ENCODE results near the gene REN.

The REN gene

DNA sequence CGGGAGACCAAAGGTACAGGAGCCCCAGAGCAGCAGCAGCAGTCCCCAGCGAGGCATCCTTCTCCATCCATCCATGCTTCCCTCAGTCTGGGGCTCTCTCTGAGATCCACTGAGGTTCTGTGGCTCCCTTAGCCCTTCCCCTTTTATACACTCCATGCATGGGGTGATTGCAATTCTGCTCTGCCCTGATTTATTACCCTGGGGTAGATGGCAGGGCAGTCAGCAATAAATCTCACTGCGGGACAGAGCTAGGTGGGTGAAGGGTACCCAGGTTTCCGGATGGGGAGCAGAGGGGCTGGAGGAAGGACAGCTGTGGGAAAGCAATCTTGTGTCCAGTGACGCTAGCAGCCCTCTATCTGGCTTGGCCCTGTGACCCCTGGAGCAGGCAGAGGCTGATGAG is at the start of gene REN:
TSS of gene REN (minus strand) at position 119 of the 400 bp plus-strand sequence. CDS start at position 75, 44 bp downstream.
- no peak for DNase-seq

DNA sequence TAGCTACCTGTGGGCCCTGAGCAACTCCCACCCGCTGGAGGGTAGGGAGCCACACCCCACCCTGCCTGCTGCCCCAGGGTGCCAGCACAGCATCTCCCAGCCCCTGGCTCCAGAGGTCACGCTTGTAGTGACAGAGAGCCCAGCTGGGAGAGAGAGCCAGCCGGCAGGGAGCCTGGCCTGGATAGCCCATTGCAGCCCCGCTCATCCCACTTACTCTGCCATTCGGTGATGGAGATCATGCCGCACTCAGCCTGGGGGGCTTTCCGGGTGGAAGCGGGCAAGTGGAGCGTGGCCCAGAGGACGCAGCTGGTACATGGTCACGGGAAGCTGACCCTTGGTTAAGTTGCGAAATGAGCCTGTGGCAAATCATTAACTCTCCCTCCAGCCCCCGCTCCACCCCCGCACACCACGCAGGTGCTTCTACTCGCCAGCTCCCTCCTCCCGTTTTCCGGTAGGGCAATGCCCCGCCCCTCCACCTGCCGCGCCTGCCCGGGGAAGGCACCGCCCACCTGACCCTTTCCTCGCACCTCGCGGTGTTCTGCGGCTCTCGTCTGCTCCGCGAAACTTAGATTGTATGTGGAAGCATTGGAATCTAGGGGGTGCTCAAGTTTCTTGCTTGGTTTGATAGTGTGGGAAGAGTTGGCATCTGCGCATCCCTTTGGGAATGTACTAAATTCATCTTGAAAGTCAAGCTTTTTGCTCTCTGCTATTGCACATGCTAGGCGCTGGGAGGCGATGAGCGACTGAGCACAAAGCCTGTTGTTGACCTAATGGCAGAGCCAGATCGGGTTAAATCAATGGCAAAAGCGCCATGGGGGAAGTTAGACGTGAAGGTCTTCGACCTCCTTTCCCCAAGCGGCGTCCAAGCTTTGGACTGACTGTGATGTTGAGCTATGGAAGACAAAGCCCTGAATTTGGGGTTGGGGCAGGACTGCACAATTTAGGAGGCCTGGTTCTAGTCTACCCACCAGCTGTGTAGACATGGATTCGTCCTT is 47.8 kb upstream of the REN start, which contains the start of gene GOLT1A:
TSS of gene GOLT1A (minus strand) at position 321 of the 995 bp plus-strand sequence. CDS start at position 239, 82 bp downstream.
- peak; percentile 59 for DNase-seq

GRCh38 chr1:204212715-204213114 is 46.6 kb upstream of the REN start:
- DNase-seq, result no peak

GRCh38 chr1:204211046-204211445 is 44.9 kb upstream of the REN start:
- DNase-seq, result no peak

GRCh38 chr1:204207136-204207616 is 41.0 kb upstream of the REN start:
- DNase-seq, result no peak

DNA sequence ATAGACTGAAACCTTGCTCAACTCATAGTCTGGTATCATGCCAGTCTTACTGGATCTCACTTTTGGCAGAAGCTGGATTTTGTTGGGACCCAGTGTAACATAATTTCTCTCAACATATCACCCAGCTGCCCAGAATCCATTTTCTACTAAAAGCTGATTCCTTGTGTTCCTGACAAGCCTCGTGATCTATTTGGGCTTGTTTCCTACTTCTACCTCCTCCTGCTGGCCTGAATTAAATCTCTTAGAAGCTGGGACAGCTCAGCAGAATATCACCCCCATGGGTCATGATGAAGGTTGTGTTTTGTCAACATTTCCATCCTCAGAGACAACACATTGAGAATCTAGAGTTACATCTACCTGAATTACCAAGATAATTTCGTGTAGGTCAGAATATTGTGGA is 40.0 kb upstream of the REN start:
- DNase-seq, result no peak

DNA sequence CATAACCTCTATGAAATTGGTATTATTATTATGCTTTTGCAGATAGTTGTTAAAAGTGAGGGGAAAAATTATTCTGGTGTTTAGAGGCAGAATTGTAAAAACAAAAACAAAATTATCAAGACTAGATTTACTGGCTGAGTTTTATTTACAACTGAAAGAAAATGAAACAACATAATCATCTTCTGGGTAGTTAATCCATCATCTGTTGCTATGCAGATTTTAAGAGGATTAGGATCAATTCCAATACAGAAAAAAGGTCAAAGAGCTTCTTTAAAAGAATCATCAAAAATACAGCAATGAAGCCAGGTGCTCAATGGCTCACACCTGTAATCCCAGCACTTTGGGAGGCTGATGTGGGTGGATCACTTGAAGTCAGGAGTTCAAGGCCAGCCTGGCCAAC is 39.3 kb upstream of the REN start:
- DNase-seq, result no peak

DNA sequence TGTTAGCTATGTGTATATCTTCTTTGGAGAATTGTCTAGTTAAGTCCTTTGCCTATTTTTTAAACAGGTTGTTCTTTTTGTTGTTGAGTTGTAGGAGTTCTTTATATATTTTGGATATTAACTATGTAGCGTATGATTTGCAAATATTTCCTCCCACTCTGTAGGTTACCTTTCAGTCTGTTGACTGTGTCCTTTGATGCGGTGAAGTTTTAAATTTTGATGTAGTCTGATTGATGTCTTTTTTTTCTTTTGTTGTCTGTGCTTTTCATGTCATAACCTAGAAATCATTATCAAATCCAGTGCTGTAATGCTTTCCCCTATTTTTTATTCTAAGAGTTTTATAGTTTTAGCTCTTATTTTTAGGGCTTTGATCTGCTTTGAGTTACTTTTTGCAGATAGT is 38.8 kb upstream of the REN start:
- DNase-seq, result no peak

DNA sequence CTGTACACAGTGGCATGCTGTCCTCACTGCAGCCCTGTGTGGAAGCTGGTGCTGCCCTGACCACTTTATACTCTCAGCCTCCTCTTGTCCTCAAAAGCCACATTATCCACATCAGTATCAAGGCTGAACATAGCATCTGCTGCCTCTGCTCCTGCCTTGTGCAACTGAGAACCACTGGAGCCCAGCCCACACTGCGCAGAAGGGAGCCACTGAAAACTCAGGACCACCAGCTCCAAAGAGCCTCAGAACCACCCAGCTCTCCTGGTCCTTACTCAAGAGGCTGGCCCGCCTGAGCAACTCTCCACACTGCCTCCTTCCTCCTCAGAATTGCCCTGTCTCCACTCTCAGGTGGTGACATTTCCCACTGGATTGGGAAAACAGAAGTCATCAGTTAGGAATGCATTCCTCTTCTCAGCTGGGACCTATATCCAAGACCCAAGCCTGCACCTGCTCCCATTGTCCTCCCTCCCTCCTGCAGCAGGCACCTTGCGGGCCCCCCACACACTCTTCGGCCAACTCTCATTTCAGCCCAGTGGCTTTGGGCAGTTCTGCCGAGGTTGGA is 37.1 kb upstream of the REN start:
- no peak for DNase-seq

DNA sequence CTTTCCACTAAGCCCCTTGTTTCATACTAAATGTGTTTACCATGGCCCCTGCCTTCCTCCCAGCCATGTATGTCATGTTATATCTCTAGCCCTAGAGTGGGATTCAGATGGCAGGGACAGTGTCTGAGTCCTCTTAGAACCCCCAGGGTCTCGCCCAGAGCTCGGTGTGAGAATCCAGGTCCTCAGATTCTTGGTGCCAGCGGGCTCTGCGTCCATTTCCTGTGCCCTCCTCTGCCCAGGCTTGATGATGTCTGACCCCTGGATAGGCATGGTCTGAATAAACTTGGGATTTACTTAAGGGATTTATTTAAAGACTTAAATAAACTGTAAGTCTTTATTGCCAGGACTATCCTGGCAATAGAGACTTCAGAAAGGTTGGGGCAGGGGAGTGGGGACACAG is 36.3 kb upstream of the REN start:
- DNase-seq, result no peak

DNA sequence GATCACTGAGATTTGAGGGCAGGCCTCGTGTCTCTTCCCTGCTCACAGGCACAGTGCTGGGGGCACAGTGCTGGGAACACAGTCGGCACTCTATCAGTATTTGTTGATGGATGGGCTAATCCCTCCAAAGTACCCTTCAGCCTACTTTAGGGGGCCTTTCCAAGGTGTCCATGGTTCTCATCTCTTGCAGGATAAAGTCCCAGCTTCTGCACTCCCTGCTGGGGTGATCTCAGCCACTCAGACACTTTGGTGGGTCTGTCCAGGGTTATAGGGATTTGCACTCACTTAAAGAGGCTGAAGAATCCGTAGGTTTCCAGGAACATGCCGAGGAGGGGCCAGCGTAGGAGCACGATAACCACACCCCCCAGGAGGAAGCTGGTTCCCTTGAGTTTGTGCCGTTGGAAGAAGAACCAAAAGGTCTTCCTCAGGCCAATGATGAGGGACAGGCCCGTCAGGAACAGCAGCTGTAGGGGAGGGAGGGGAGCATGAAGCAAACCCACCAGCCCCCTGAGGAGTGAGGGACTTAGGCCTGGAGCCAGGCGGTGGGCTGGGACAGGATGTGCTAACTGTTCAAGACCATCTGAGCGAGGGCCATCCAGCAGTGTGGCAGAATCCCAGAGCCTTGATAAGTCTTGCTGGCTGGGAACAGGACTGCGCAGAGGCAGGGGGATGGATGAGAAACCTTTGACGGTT is 35.4 kb upstream of the REN start:
- DNase-seq, result no peak

DNA sequence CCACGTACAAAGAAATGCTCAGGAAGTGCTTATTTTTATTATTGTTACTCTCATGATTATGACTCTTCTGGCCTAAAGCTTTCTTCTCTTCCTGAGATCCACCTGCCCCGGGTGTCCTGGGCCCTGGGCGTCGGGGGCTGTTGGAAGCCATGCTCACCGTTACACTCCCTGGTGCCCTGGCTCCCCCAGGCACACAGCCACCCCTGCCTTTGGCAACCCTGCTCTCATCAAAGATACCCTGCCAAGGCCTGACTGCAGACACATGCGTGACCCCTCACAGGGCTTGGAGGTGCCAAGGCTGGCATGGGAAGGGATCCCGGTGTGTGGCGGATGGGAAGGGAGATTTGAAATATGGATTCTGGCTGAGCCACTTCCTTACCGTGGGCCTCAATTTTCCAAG is 33.4 kb upstream of the REN start:
- DNase-seq, result no peak

- DNase-seq, result no peak
Measured at GRCh38 chr1:204198348-204199340, 32.5 kb upstream of the REN start.

- no peak for DNase-seq
Measured at GRCh38 chr1:204197068-204197467, 30.9 kb upstream of the REN start.

DNA sequence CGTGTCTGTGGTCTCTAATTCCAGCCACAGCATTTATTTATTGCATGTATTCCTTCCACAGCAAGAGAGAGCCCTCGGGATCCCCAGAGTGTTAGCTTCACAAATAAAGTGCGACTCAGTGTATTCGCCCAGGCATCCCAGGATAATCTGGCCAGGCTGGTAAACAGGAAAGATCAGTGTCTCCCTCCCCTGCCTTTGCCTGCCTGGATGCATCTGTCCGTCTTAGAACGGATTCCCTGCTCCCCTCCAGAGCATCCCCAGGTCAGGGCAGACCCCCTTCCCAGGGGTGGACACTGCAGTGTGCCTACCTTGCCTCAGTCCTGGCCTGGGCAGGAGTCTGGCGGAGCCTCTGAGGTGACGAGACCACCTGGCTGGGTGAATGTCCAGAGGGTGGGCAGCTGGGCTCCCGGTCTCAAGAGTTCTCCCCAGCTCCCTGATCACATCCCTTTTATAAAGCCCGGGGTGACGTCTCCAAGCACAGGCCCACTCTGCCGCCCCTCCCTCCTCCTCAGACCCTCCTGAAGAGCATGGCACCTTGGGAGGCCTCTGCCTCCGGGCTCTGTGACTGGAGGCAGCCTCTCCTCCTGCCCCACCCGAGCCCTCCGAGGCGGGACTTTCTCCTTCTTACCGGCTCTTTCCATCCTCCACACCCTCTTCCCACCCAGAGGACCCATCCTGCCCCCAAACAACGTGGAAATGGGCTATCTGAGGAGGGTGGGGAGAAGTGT is 30.1 kb upstream of the REN start, which contains the start of gene KISS1:
TSS of gene KISS1 (minus strand) at position 424 of the 728 bp plus-strand sequence. CDS start 3,615 bp downstream, outside the sequence.
- DNase-seq, result no peak

- DNase-seq, result no peak
Measured at GRCh38 chr1:204194771-204195170, 28.6 kb upstream of the REN start.

DNA sequence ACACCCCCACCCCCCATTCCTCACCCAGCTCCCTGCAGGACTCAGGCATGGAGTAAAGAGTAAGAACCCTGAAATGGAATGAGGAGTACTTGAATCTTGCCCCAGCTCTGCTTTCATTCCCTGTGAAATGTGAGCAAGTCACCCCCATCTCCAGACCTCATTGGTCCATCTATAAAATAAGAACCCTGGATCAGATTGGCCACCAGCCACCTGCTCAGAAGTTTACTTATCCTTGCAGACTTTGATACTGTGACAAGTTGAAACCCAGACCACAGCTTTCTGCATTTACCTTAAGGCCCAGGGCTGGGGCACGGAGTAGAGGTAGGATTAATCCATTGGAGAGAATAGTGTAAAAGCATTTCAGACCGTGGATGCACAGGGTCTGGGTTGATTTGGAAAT is 27.9 kb upstream of the REN start:
- DNase-seq, result no peak

DNA sequence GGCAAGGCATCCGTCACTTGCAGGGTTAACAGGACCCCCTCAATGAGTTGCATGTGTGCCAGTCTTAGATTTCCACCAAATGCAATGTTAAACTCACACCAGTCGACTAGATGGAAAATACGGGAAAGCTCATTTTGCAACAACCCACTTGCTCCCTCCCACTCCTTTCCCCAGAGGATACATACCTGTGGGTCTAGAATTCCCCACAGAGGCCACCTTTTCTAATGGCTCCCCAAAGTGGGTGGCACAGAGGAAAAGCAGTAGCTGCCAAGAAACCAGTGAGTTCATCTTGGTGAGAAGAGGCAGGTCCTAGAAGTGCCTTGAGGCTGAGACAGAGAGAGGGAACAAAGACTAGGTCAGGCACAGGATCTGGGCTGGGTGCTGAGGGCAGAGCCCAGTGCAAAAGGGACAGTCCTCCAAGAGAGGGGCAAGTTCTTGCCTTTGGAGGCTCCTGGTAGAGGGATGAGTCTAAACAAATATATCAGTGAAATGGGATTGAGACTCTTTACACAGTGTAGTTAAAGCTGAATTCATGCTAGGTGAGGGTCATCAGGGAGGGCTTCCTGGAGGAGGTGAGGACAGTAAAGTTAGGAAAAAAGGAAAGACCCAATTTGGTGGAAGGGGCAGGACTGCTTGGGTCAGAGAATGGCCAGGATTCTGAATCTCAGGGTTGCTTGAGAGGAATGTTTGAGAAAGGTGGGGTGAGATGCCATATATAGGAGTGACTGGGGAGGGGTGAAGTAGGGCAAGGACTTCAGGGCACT is 26.6 kb upstream of the REN start:
- DNase-seq, result no peak

- DNase-seq, result no peak
Measured at GRCh38 chr1:204192046-204192445, 25.9 kb upstream of the REN start.

- DNase-seq, result no peak
Measured at GRCh38 chr1:204191456-204191855, 25.3 kb upstream of the REN start.
